Trophoblast cell (in vitro differentiated cells and primary cell): ENCODE measurements around the gene KIF17.

Source experiments
- DNase-seq, 2 donors: peaks; one replicate each; pipeline ENCODE4 v3.0.0-alpha.2; 2016
- H2AFZ ChIP-seq: 2 replicates; pipeline ENCODE4 v1.6.1; 2013; ENCODE audit warnings: low read length, moderate library complexity, mild to moderate bottlenecking; ENCODE audit not compliant: insufficient read depth, poor library complexity
- H2AK5ac ChIP-seq: 2 replicates; pipeline ENCODE4 v1.6.1; 2013; ENCODE audit warnings: mild to moderate bottlenecking, low read length
- H2BK120ac ChIP-seq: 2 replicates; pipeline ENCODE4 v1.6.1; 2013; ENCODE audit warnings: low read length, mild to moderate bottlenecking, moderate library complexity; ENCODE audit not compliant: insufficient read depth, poor library complexity
- H2BK12ac ChIP-seq: 2 replicates; pipeline ENCODE4 v1.6.1; 2013; ENCODE audit warnings: mild to moderate bottlenecking, low read length, moderate library complexity
- H2BK5ac ChIP-seq: 2 replicates; pipeline ENCODE4 v1.6.1; 2013; ENCODE audit warnings: low read length, low read depth, moderate library complexity, mild to moderate bottlenecking; ENCODE audit not compliant: poor library complexity
- H3K14ac ChIP-seq: 2 replicates; pipeline ENCODE4 v1.6.1; 2013; ENCODE audit warnings: mild to moderate bottlenecking, low read length
- H3K18ac ChIP-seq: 2 replicates; pipeline ENCODE4 v1.6.1; 2013; ENCODE audit warnings: mild to moderate bottlenecking, low read length
- H3K23ac ChIP-seq: 2 replicates; pipeline ENCODE4 v1.6.1; 2013; ENCODE audit warnings: low read length
- H3K27ac ChIP-seq: 2 replicates; pipeline ENCODE4 v1.5.1; 2013; ENCODE audit warnings: low read depth, mild to moderate bottlenecking, inconsistent platforms, low read length, moderate library complexity
- H3K27me3 ChIP-seq: 2 replicates; pipeline ENCODE4 v1.6.1; 2013; ENCODE audit warnings: inconsistent platforms, mild to moderate bottlenecking, low read length, moderate library complexity; ENCODE audit not compliant: insufficient read depth
- H3K36me3 ChIP-seq, 2 experiments: 1 replicate in 1 of 2; 2 replicates in 1 of 2; pipeline ENCODE4 v1.6.1; 2013; ENCODE audit warnings: low read length in 2 of 2, mild to moderate bottlenecking in 2 of 2, moderate library complexity in 1 of 2; ENCODE audit not compliant: insufficient read depth in 2 of 2, control insufficient read depth in 1 of 2
- H3K4ac ChIP-seq: 2 replicates; pipeline ENCODE4 v1.6.1; 2013; ENCODE audit warnings: low read depth, mild to moderate bottlenecking, low read length, moderate library complexity
- H3K4me1 ChIP-seq, 2 experiments: 1 replicate in 1 of 2; 2 replicates in 1 of 2; pipeline ENCODE4 v1.6.1; 2013; ENCODE audit warnings: low read length in 2 of 2, mild to moderate bottlenecking in 2 of 2, moderate library complexity in 1 of 2; ENCODE audit not compliant: insufficient read depth in 2 of 2, control insufficient read depth in 1 of 2
- H3K4me2 ChIP-seq: 2 replicates; pipeline ENCODE4 v1.6.1; 2013; ENCODE audit warnings: inconsistent platforms, mild to moderate bottlenecking, low read length, moderate library complexity
- H3K4me3 ChIP-seq: 2 replicates; pipeline ENCODE4 v1.5.1; 2013; ENCODE audit warnings: mild to moderate bottlenecking, low read depth, low read length, inconsistent platforms
- H3K79me1 ChIP-seq: one replicate; pipeline ENCODE4 v1.6.1; 2013; ENCODE audit warnings: low read length
- H3K79me2 ChIP-seq: 2 replicates; pipeline ENCODE4 v1.6.1; 2013; ENCODE audit warnings: low read length, mild to moderate bottlenecking; ENCODE audit not compliant: control insufficient read depth, insufficient read depth, poor library complexity
- H3K9ac ChIP-seq: 2 replicates; pipeline ENCODE4 v1.6.1; 2013; ENCODE audit warnings: mild to moderate bottlenecking, low read length
- H3K9me3 ChIP-seq: 2 replicates; pipeline ENCODE4 v1.6.1; 2013; ENCODE audit warnings: low read depth, mild to moderate bottlenecking, control low read depth, inconsistent platforms, low read length; ENCODE audit not compliant: insufficient read depth
- H4K12ac ChIP-seq: 2 replicates; pipeline ENCODE4 v1.6.1; 2013; ENCODE audit warnings: low read depth, mild to moderate bottlenecking, low read length, moderate library complexity
- H4K8ac ChIP-seq: 2 replicates; pipeline ENCODE4 v1.6.1; 2013; ENCODE audit warnings: low read depth, mild to moderate bottlenecking, low read length, moderate library complexity
- H4K91ac ChIP-seq: one replicate; pipeline ENCODE4 v1.6.1; 2013; ENCODE audit warnings: low read depth, mild to moderate bottlenecking, low read length, moderate library complexity
- WGBS: extraction: QIAGEN DNeasy Blood & Tissue Kit; methylation state at CpG from one replicate; pipeline ENCODE4 v1.1.7; 2013; ENCODE audit warnings: missing lambda C conversion rate; ENCODE audit not compliant: insufficient read length, insufficient coverage; ENCODE audit errors: extremely low coverage; 5-methylcytosine and 5-hydroxymethylcytosine counted together

Gene KIF17

DNA sequence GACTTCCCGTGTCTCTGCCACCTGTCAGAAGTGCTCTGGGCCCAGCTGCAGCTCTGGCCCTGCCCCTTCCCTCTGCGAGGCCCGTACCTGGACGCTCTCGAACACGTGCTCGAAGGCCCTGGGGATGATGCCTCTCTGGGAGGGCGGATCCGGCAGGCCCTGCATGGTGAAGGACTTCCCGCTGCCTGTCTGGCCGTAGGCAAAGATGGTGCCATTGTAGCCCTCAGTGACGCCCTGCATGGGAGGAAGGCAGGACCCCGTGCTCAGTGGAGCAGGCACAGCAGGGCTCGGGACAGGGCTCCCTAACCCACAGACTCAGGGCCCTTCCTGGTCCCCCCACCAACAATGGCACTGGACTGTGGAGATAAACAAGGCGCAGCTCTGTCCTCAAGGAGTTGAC is 2.4 kb downstream of the KIF17 start:
- H3K79me2 ChIP-seq = peaks cover 2% of the 10 kb centered on the region
- H2AK5ac ChIP-seq = no peak overlapping the region
- H4K12ac ChIP-seq = no peak overlapping the region
- no peak overlapping the region for H3K4me3 ChIP-seq
- H4K91ac ChIP-seq = peak overlapping the region; percentile 4
- no peaks in the 10 kb centered on the region for H3K36me3 ChIP-seq
- no peak overlapping the region for H3K4me2 ChIP-seq
- H4K8ac ChIP-seq = no peak overlapping the region
- peaks cover 8% of the 10 kb centered on the region for H3K79me1 ChIP-seq
- H2BK120ac ChIP-seq = no peak overlapping the region
- H3K4me1 ChIP-seq = peaks cover 4 to 9% of the 10 kb centered on the region in 2 experiments
- no peak overlapping the region for H3K27ac ChIP-seq
- H3K14ac ChIP-seq = no peak overlapping the region
- H2BK12ac ChIP-seq = no peak overlapping the region
- peaks cover 5% of the 10 kb centered on the region for H3K27me3 ChIP-seq
- DNase-seq = no peak
- no peak overlapping the region for H2AFZ ChIP-seq
- no peak overlapping the region for H3K18ac ChIP-seq
- no peak overlapping the region for H2BK5ac ChIP-seq
- H3K23ac ChIP-seq = no peak overlapping the region
- WGBS = no CpG with 5 or more reads among the region's 15 CpGs
- H3K9me3 ChIP-seq = no peaks in the 10 kb centered on the region
- H3K4ac ChIP-seq = no peak overlapping the region
- H3K9ac ChIP-seq = no peak overlapping the region

DNA sequence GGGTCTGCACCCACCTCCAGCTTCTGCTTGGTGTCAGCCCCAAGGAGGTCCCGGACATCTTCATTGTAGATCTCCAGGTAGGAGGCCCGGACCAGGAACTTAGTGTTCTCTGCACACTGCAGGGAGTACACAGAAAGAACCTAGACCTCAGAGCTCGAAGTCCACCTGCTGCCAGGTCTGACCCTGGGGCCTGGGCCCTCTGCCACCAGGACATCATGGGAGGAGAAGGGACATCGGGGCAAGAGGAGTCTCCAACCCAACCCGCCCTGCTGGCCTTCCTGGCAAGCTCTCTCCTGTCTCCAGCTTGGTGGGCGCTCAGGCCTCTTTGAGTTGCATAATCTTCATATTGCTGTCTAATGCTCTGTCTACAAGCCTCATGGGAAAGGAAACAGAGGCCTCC is 4.4 kb downstream of the KIF17 start:
- H3K36me3 ChIP-seq = no peaks in the 10 kb centered on the region
- no peak overlapping the region for H2AK5ac ChIP-seq

DNA sequence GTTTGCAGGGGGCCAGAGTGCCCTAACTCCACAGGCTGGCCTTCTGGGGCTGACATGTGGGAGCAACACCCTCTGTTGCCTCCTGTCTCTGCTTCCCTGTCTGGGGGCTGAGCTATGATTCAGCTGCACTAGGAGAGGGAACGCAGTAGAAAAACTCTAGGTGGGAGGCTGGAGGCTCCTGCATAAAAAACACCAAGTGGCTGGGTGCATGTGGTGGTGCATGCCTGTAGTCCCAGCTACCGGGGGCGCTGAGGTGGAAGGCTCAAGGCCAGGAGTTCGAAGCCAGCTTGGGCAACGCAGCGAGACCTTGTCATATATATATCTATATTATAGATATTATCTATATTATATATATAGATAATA is 5.6 kb downstream of the KIF17 start:
- Histone ChIP-seq H3K27me3 (no peaks in the 10 kb centered on the region), H3K4ac (no peak overlapping the region), H3K9me3 (peaks cover 3% of the 10 kb centered on the region), H3K79me2 (no peaks in the 10 kb centered on the region), H2AFZ (no peak overlapping the region), H3K36me3 (no peaks in the 10 kb centered on the region), H3K18ac (no peak overlapping the region), H3K27ac (no peak overlapping the region), H4K12ac (no peak overlapping the region), H3K4me3 (no peak overlapping the region), H2BK12ac (no peak overlapping the region), H3K9ac (no peak overlapping the region), H2BK120ac (no peak overlapping the region), H3K14ac (no peak overlapping the region), H2BK5ac (no peak overlapping the region), H3K23ac (no peak overlapping the region), H4K91ac (no peak overlapping the region), H3K4me1 (peaks cover 1% of the 10 kb centered on the region in 2 experiments), H3K4me2 (no peak overlapping the region), H4K8ac (no peak overlapping the region), H2AK5ac (no peak overlapping the region), H3K79me1 (peaks cover under 1% of the 10 kb centered on the region)
- WGBS = no CpG with 5 or more reads among the region's 6 CpGs
- no peak for DNase-seq

More for the DNA sequence above, 4.4 kb downstream of the KIF17 start:
- H3K79me1 ChIP-seq = peaks cover 8% of the 10 kb centered on the region
- H2AFZ ChIP-seq = no peak overlapping the region
- peaks cover 3% of the 10 kb centered on the region for H3K9me3 ChIP-seq
- no peak overlapping the region for H3K9ac ChIP-seq
- DNase-seq = no peak
- no peak overlapping the region for H2BK120ac ChIP-seq
- H3K4me1 ChIP-seq = peaks cover 4 to 9% of the 10 kb centered on the region in 2 experiments
- no peak overlapping the region for H3K4ac ChIP-seq
- no peak overlapping the region for H4K12ac ChIP-seq
- no peak overlapping the region for H3K23ac ChIP-seq
- WGBS = no CpG with 5 or more reads among the region's 6 CpGs
- H3K27me3 ChIP-seq = peaks cover 3% of the 10 kb centered on the region
- H2BK12ac ChIP-seq = no peak overlapping the region
- no peak overlapping the region for H3K14ac ChIP-seq
- H4K8ac ChIP-seq = no peak overlapping the region
- H3K79me2 ChIP-seq = peaks cover 2% of the 10 kb centered on the region
- H3K18ac ChIP-seq = no peak overlapping the region
- H2BK5ac ChIP-seq = no peak overlapping the region
- H3K4me2 ChIP-seq = no peak overlapping the region
- no peak overlapping the region for H4K91ac ChIP-seq
- no peak overlapping the region for H3K4me3 ChIP-seq
- no peak overlapping the region for H3K27ac ChIP-seq

DNA sequence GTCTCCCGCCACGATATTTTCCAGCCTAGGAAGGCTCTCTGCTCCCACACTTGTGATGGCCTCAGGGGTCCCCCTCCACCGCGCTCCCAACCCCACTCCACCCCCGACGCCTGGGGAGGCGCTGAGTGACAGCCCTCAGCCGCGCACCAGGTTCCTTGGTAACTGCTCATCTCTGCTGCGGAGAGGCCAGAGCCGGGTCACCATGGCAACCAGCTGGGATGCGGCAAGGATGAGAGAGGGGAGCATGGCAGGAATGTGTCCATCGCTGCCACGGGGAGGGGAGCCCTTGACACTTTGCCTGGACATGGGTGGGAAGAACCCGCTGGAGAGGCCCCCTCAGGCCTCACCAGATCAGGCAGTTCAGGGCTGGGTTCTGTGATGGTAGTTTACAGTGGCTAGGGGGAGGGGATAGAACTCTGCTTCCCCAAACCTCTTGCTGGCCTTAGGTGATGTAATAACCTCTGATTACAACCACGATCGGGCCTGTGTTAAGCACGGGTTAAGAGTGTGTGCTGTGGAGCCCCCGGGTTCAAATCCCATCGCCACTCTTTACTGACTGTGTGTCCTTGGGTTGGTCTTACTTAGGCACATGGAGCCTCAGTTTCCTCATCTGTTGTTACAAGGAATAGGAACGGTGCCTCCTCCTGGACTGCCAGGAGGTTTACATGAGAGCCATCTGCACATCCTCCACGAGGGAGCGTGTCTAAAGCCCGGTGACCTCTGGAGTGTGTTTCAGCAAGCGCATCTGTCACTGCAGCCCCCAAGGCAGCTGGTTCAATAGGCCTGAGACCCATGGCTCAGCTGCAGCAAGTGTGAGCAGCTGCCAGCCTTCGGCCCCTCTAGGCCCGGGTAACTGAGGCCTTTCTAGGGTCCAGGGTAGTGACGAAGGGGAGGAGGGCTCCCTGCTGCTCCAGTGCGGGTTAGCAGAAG is 6.3 kb downstream of the KIF17 start:
- no peaks in the 10 kb centered on the region for H3K4me1 ChIP-seq
- H3K4me2 ChIP-seq = no peak overlapping the region
- no peak overlapping the region for H3K14ac ChIP-seq
- H3K9me3 ChIP-seq = peaks cover 3% of the 10 kb centered on the region
- H3K4ac ChIP-seq = no peak overlapping the region
- H4K8ac ChIP-seq = no peak overlapping the region
- H4K12ac ChIP-seq = no peak overlapping the region
- H3K4me3 ChIP-seq = no peak overlapping the region
- H2BK120ac ChIP-seq = no peak overlapping the region
- DNase-seq = no peak
- no peak overlapping the region for H2AK5ac ChIP-seq
- no peak overlapping the region for H3K27ac ChIP-seq
- WGBS = no CpG with 5 or more reads among the region's 29 CpGs
- no peak overlapping the region for H3K9ac ChIP-seq
- H4K91ac ChIP-seq = no peak overlapping the region
- no peaks in the 10 kb centered on the region for H3K36me3 ChIP-seq
- H3K23ac ChIP-seq = no peak overlapping the region
- no peak overlapping the region for H2BK5ac ChIP-seq
- H2AFZ ChIP-seq = no peak overlapping the region
- H3K79me2 ChIP-seq = no peaks in the 10 kb centered on the region
- H3K18ac ChIP-seq = no peak overlapping the region
- H3K79me1 ChIP-seq = no peaks in the 10 kb centered on the region
- no peak overlapping the region for H2BK12ac ChIP-seq
- H3K27me3 ChIP-seq = no peaks in the 10 kb centered on the region
